A549 (cell line): ENCODE results near the gene TMEM222.

Source experiments
- CBX2 ChIP-seq: fragments of 200-600 bp; sonication (generic); IDR thresholded peaks from 2 replicates; pipeline ENCODE4 v1.6.1; 2016; ENCODE audit warnings: low read depth, mild to moderate bottlenecking, borderline replicate concordance
- CHD2 ChIP-seq: fragments of 150-350 bp; IDR thresholded peaks from 2 replicates; pipeline ENCODE4 v1.6.1; 2014; ENCODE audit warnings: low read length; ENCODE audit not compliant: partially characterized antibody
- CTCF ChIP-seq: fragments of >200 bp; sonication (Bioruptor Twin); formaldehyde crosslinking; IDR thresholded peaks from 3 replicates; pipeline ENCODE4 v1.5.1; 2016
- ESRRA ChIP-seq: fragments of 150-350 bp; IDR thresholded peaks from 2 replicates; pipeline ENCODE4 v1.6.1; 2014; ENCODE audit warnings: mild to moderate bottlenecking, low read length, borderline replicate concordance
- JUN ChIP-seq, 2 experiments: fragments of >200 bp; sonication (Bioruptor Twin); formaldehyde crosslinking; IDR thresholded peaks; 2 replicates in 1 of 2; 3 replicates in 1 of 2; pipeline ENCODE4 v1.6.1; 2016 to 2017
- POLR2A ChIP-seq: IDR thresholded peaks from 2 replicates; pipeline ENCODE4 v1.6.1; 2012; ENCODE audit warnings: mild to moderate bottlenecking, low read length
- TF ChIP-seq, protein P1 (sequence below): fragments of 450-650 bp; IDR thresholded peaks from 2 replicates; pipeline ENCODE4 v1.6.1; 2014; ENCODE audit warnings: antibody characterized with exemption

DNA sequence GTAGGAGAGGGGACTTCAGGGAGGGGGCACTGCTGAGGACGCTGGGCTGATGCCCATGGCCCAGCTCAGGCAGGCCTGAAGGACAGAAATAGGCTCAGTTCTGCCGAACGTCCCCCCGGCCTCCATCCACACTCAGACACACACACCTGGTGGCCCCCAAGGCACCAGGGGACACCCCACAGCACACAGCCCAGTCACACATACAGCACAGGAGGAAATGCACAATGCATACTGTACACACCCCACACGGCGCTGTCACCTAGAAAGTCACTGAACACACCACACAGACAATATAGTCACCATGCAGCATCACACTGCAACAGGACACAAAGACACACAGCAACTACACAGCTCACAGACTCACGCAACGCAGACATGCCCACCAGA is 20.4 kb downstream of the TMEM222 start:
- TF ChIP-seq CTCF (no peak), CHD2 (no peak), CBX2 (no peak), ESRRA (no peak), POLR2A (no peak), JUN (IDR thresholded peaks at IDR 0.05) (no peak)
- TF ChIP-seq, protein P1, sequence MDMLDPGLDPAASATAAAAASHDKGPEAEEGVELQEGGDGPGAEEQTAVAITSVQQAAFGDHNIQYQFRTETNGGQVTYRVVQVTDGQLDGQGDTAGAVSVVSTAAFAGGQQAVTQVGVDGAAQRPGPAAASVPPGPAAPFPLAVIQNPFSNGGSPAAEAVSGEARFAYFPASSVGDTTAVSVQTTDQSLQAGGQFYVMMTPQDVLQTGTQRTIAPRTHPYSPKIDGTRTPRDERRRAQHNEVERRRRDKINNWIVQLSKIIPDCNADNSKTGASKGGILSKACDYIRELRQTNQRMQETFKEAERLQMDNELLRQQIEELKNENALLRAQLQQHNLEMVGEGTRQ, result no peak
